Vagina (tissue), 2 donors: Measurements from ENCODE around the gene JPH2. TPM values are rescaled to one million over a fixed set of nuclear protein-coding genes. Genes with fewer than 3 reads are reported as not detected.

Source experiments
- DNase-seq, 2 donors: peaks; one replicate each; pipeline ENCODE4 v3.0.0-alpha.2; 2017; ENCODE audit errors: extremely low spot score in 2 of 2
- H3K27ac ChIP-seq: fragments of 200-600 bp; sonication (generic); one replicate; pipeline ENCODE4 v1.5.1; 2019
- H3K27me3 ChIP-seq: fragments of 200-600 bp; sonication (generic); one replicate; pipeline ENCODE4 v1.5.1; 2019
- H3K36me3 ChIP-seq, 2 donors: fragments of 200-600 bp; sonication (generic); one replicate each; pipeline ENCODE4 v1.5.1; 2017 to 2019
- H3K4me1 ChIP-seq: fragments of 200-600 bp; sonication (generic); one replicate; pipeline ENCODE4 v1.5.1; 2019
- H3K4me3 ChIP-seq, 2 donors: fragments of 200-600 bp; sonication (generic); 1 replicate in 1 of 2; 2 replicates in 1 of 2; pipeline ENCODE4 v1.5.1; 2016 to 2019
- H3K9me3 ChIP-seq: fragments of 200-600 bp; sonication (generic); one replicate; pipeline ENCODE4 v1.5.1; 2019
- CTCF ChIP-seq, 3 experiments: fragments of 450-650 bp in 2 of 3; fragments of 200-600 bp in 1 of 3; sonication (generic) in 1 of 3; IDR thresholded peaks; one replicate each; pipeline ENCODE4 v1.5.1; 2017 to 2019; ENCODE audit warnings: antibody characterized with exemption in 3 of 3, mild to moderate bottlenecking in 2 of 3, moderate library complexity in 2 of 3
- POLR2A ChIP-seq, 2 donors: fragments of 450-650 bp; IDR thresholded peaks; one replicate each; pipeline ENCODE4 v1.6.1; 2017; ENCODE audit warnings: antibody characterized with exemption in 2 of 2, mild to moderate bottlenecking in 2 of 2, moderate library complexity in 2 of 2
- POLR2AphosphoS5 ChIP-seq, 2 donors: sonication (generic); formaldehyde crosslinking; IDR thresholded peaks; one replicate each; pipeline ENCODE4 v1.9.0; 2017; ENCODE audit warnings: antibody characterized with exemption in 2 of 2, mild to moderate bottlenecking in 2 of 2, low read depth in 1 of 2; ENCODE audit not compliant: insufficient read depth in 1 of 2
- intact Hi-C: fragments of 100-400 bp; cut with DNase I; formaldehyde crosslinking; loops from one replicate; pipeline ENCODE4 v1.15.1; 2023
- total RNA-seq: library from RNA; depleted of rRNA; stranded (reverse); fragments of >200 nt; gene quantifications from one replicate; pipeline ENCODE4 v1.2.3, GENCODE V29; 2016

JPH2 gene
- total RNA-seq, 1 donor from 2014 or later, result 13.8 TPM

GRCh38 chr20:44222633-44223368 lies 35.8 kb upstream of the JPH2 start:
- no peak for DNase-seq
- H3K27me3 ChIP-seq, result no peaks in the 10 kb centered on the region
- H3K4me3 ChIP-seq, result no peak overlapping the region
- intact Hi-C loops, result no loop called here
- H3K4me1 ChIP-seq, result peaks cover 2% of the 10 kb centered on the region
- no peaks in the 10 kb centered on the region for H3K9me3 ChIP-seq
- H3K27ac ChIP-seq, result no peak overlapping the region
- TF ChIP-seq CTCF (IDR thresholded peaks at IDR 0.05) (no peak), POLR2A (IDR thresholded peaks at IDR 0.05) (no peak), POLR2AphosphoS5 (IDR thresholded peaks at IDR 0.05; ENCODE audit: insufficient read depth in 1 of 2, low read depth in 1 of 2) (no peak)
- no peaks in the 10 kb centered on the region for H3K36me3 ChIP-seq

- H3K27me3 ChIP-seq, result no peaks in the 10 kb centered on the region
- TF ChIP-seq POLR2AphosphoS5 (IDR thresholded peaks at IDR 0.05; ENCODE audit: insufficient read depth in 1 of 2, low read depth in 1 of 2) (no peak), CTCF (IDR thresholded peaks at IDR 0.05) (no peak)
- no peak overlapping the region for H3K27ac ChIP-seq
- intact Hi-C loops, result no loop called here
- no peak overlapping the region for H3K4me3 ChIP-seq
- no peaks in the 10 kb centered on the region for H3K9me3 ChIP-seq
- no peaks in the 10 kb centered on the region for H3K36me3 ChIP-seq
- DNase-seq, result no peak
- H3K4me1 ChIP-seq, result peaks cover 10% of the 10 kb centered on the region
Observed at GRCh38 chr20:44222027-44222426, 35.0 kb upstream of the JPH2 start.

- intact Hi-C loops, result no loop called here
- peaks cover 11% of the 10 kb centered on the region for H3K4me1 ChIP-seq
Observed at GRCh38 chr20:44221368-44221954, 34.5 kb upstream of the JPH2 start.

GRCh38 chr20:44219791-44220190 lies 32.8 kb upstream of the JPH2 start:
- intact Hi-C loops, result loop anchor here (5.0 kb wide), 1 partner anchor 98 kb away; no protein-coding TSS in a partner anchor
- no peak overlapping the region for H3K4me3 ChIP-seq
- no peak for DNase-seq
- peaks cover 11% of the 10 kb centered on the region for H3K4me1 ChIP-seq
- TF ChIP-seq POLR2A (IDR thresholded peaks at IDR 0.05), result no peak
- no peak for TF ChIP-seq POLR2AphosphoS5 (IDR thresholded peaks at IDR 0.05; ENCODE audit: insufficient read depth in 1 of 2, low read depth in 1 of 2)
- TF ChIP-seq CTCF (IDR thresholded peaks at IDR 0.05), result no peak
- no peaks in the 10 kb centered on the region for H3K27me3 ChIP-seq
- H3K36me3 ChIP-seq, result no peaks in the 10 kb centered on the region
- H3K9me3 ChIP-seq, result no peaks in the 10 kb centered on the region
- H3K27ac ChIP-seq, result no peak overlapping the region

More at GRCh38 chr20:44221368-44221954, 34.5 kb upstream of the JPH2 start:
- no peaks in the 10 kb centered on the region for H3K36me3 ChIP-seq
- no peak for DNase-seq
- H3K27ac ChIP-seq, result no peak overlapping the region
- no peaks in the 10 kb centered on the region for H3K9me3 ChIP-seq
- no peaks in the 10 kb centered on the region for H3K27me3 ChIP-seq
- TF ChIP-seq POLR2A (IDR thresholded peaks at IDR 0.05) (no peak), CTCF (IDR thresholded peaks at IDR 0.05) (no peak), POLR2AphosphoS5 (IDR thresholded peaks at IDR 0.05; ENCODE audit: insufficient read depth in 1 of 2, low read depth in 1 of 2) (no peak)
- no peak overlapping the region for H3K4me3 ChIP-seq

- Histone ChIP-seq H3K27ac (no peak overlapping the region), H3K4me3 (no peak overlapping the region), H3K9me3 (no peaks in the 10 kb centered on the region), H3K36me3 (no peaks in the 10 kb centered on the region), H3K4me1 (peaks cover 11% of the 10 kb centered on the region), H3K27me3 (no peaks in the 10 kb centered on the region)
- TF ChIP-seq POLR2AphosphoS5 (IDR thresholded peaks at IDR 0.05; ENCODE audit: insufficient read depth in 1 of 2, low read depth in 1 of 2), result no peak
- no peak for TF ChIP-seq CTCF (IDR thresholded peaks at IDR 0.05)
- no peak for TF ChIP-seq POLR2A (IDR thresholded peaks at IDR 0.05)
- DNase-seq, result no peak
- intact Hi-C loops, result loop anchor here (5.0 kb wide), 1 partner anchor 98 kb away; no protein-coding TSS in a partner anchor
Observed at GRCh38 chr20:44219170-44219730, 32.3 kb upstream of the JPH2 start.
